PC-3 (cell line): ENCODE data around the gene CELA3A. TPM values are rescaled to one million over a fixed set of nuclear protein-coding genes. Genes with fewer than 3 reads are reported as not detected.

ENCODE experiments used
- total RNA-seq: library from RNA; depleted of rRNA; stranded (reverse); fragments of >200 nt; gene quantifications from 2 replicates; pipeline ENCODE4 v1.2.3, GENCODE V29; 2014; rRNA removed

CELA3A gene
- total RNA-seq, 1 experiment from 2014 or later: not detected

Other genes starting within 250 kb of the CELA3A start
- gene USP48, start 218.5 kb upstream of the CELA3A start, total RNA-seq: 33.3 and 34.2 TPM in 2 replicates
- not detected in 2 replicates for gene LDLRAD2, start 189.4 kb upstream of the CELA3A start, total RNA-seq
- gene HSPG2, start 64.3 kb upstream of the CELA3A start, total RNA-seq: 35.1 and 56.0 TPM in 2 replicates
- gene CELA3B, start 24.6 kb upstream of the CELA3A start, total RNA-seq: not detected in 2 replicates
- 212 and 245 TPM in 2 replicates for gene CDC42, start 51.1 kb downstream of the CELA3A start, total RNA-seq
- 0.51 and 1.4 TPM in 2 replicates for gene WNT4, start 141.4 kb downstream of the CELA3A start, total RNA-seq